ENCODE results near the gene IPP.

DNA sequence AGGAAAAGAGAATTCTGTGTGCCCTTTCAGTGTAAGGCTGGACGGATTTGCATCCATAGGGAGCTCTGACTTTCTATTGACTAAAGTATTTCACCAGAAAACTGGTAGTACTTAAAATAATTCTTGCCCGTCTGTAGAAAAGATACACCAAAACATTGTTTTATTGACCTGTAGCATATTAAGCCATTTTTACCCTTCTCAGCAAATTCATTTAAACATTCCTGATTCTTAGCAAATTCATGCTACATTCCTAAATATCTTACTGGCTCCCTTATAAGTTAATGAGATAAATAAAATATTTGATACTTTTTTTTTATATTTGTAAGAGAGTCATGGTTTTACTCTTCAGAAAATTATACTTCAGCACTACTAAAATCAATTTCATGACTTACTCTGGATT is 1.6 kb upstream of the IPP start:
- TF ChIP-seq, protein P1, sequence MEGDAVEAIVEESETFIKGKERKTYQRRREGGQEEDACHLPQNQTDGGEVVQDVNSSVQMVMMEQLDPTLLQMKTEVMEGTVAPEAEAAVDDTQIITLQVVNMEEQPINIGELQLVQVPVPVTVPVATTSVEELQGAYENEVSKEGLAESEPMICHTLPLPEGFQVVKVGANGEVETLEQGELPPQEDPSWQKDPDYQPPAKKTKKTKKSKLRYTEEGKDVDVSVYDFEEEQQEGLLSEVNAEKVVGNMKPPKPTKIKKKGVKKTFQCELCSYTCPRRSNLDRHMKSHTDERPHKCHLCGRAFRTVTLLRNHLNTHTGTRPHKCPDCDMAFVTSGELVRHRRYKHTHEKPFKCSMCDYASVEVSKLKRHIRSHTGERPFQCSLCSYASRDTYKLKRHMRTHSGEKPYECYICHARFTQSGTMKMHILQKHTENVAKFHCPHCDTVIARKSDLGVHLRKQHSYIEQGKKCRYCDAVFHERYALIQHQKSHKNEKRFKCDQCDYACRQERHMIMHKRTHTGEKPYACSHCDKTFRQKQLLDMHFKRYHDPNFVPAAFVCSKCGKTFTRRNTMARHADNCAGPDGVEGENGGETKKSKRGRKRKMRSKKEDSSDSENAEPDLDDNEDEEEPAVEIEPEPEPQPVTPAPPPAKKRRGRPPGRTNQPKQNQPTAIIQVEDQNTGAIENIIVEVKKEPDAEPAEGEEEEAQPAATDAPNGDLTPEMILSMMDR (IDR thresholded peaks at IDR 0.05): no peak
- TF ChIP-seq POLR2A (IDR thresholded peaks at IDR 0.05) (no peak), EP300 (IDR thresholded peaks at IDR 0.05) (no peak), POLR2AphosphoS5 (IDR thresholded peaks at IDR 0.05) (no peak)

Measured in gastroesophageal sphincter (tissue), 3 donors.